Forelimb muscle (tissue), 1 donor: Measurements from ENCODE around the gene WHRN. TPM values are rescaled to one million over a fixed set of nuclear protein-coding genes. Genes with fewer than 3 reads are reported as not detected.

Experiments
- DNase-seq: peaks from one replicate; pipeline ENCODE4 v3.0.0-alpha.2; 2013; ENCODE audit warnings: low read depth
- polyA plus RNA-seq: library from polyadenylated mRNA; unstranded; fragments of 120-200 nt; gene quantifications from one replicate; pipeline ENCODE4 v1.2.1, GENCODE V29; 2013; ENCODE audit not compliant: insufficient read length

WHRN gene
- polyA plus RNA-seq, 1 donor: 2.6 TPM

- DNase-seq: no peak
These were observed 34.1 kb downstream of the WHRN start for GRCh38 chr9:114471157-114471556.

DNA sequence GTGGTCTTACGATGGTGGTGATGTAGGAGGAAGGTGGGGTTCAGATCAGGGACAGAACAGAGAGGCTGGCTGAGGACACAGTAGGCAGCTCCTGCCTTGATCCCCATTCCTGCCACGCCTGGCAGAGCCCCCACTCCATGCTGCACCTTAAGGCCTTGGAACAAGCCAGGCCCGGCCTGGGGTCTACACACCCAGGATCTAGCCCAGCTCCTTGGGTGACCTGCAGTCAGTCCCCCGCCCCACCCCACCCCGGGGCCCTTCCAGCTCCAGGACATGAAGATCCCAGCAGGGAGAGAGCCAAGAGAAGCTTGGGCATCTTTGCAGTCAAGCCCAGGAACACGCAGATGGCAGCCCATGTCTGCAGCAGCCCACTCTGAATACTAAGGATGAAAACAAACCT, 34.7 kb downstream of the WHRN start:
- no peak for DNase-seq

DNA sequence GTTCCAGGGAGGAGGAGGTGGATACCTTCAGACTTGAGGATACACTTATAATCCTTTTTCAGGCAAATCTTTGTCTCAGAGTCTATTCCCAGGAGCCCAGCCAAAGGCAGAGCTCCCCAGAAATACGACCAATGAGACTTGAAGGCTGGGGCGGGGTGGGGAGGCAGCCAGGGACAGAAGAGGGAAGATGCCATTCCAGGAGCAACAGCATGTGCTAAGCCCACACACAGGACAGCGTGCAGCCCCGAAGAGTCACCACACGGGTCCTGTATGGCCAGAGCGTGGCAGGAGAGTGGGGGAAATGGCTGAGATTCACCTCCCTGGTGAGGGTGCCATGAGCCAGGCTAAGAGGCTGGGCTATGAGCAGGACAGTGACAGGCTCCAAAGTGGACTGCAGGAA, 35.2 kb downstream of the WHRN start:
- DNase-seq: no peak

DNA sequence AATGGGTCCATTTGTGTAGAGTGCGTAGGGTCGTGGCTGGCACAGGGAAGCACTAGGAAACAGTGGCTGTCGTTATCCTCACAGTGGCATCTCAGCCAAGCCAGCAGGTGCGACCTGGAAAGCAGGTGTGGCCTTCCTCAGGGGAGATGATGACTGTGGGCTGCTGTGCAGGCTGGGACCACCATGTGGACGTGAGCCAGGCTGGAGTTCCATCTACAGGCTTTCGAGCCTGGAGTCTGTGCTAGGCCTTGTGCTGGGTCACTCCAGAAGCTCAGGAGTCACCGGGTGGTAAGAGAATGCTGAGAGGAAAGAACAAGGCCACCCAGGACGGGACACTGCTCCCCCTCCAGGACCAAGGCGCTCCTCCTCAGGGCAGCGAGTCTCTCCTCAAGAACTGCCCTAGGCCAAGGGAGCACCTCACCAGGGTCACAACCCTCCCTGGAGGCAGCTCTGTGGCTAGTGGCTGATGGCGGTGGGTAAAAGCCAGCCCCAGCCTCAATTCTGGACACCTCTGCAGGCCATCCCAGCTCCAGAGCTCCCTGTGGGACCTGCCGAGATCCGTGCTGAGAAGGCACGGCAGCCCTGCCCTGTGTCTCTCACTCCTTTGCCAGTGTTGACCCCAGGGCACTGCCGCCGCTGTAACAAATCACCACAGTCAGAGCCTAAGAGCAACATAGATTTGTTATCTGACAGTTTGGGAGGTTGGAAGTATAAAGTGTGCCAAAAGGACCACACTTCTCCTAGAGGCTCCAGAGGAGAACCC, 36.0 kb downstream of the WHRN start:
- no peak for DNase-seq

GRCh38 chr9:114467910-114468309, 37.4 kb downstream of the WHRN start:
- no peak for DNase-seq

DNA sequence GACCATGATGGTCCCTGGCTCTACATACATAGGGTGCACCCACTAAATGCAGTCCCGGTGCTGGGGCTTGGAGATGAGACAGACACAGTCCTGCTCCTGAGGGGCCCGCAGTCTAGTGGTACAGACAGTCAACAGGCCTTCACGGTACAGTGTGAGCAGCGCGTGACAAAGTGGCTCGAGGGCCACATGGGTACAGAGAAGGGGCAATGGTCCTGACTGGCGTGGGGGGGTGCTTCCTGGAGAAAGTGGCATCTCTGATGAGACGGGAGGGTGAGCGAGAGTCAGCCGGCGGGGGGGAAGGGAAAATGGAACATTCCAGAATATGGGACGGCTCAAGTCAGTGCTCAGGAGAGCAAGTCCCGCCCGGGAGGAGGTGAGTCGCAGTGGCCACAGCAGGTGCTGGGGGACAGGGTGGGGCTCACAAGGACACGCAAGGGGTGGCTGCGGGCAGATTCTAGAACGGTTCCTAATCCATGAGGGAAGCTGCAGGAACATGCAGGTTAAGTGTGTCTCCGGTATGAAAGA, 38.0 kb downstream of the WHRN start:
- DNase-seq: no peak

DNA sequence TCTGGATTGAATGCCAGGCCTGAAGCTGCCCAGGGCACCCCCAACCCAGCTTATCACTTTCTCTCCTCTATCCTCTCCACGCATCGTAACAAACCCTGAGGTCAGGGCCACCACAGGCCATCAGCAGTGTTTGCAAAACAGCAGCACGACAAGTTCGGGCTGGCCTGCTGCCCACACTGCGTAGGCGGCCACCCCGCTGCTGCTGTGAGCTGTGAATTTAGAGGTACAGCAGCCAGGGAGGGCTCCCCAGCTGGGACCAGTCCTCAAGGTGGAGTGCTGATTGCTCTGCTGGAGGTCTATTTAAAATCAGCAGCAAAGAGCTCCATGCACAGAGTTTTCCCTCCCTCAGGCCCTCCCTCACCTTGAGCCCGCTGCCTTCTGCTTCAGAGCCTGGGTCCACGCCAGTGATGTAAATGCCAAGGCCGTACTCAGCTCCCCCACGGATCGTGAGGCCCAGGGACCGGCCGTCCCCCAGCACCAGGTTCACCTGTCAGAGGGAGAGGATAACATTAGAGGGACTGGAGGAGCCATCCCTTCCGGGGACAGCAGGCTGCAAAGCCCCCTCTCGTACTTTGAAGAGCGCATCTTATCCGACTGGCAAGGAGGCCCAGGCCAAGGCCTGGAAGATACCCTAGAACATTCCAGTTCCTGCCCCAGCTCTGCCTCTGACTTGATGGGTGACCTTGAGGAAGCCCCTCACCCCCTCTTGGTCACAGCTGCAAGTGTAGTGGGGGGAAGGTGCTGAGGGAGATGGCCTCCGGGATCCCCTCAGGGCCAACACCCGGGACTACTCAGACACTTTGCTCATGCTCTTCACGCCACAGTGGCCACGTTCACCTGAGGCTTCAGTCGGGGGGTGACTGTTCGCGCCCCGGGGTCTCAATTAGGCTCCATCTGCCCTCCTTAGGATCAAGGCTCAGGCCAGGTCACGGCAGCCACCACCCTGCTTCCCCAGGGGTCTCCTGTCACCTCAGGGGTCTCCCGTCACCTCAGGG, 39.1 kb downstream of the WHRN start:
- DNase-seq: no peak

DNA sequence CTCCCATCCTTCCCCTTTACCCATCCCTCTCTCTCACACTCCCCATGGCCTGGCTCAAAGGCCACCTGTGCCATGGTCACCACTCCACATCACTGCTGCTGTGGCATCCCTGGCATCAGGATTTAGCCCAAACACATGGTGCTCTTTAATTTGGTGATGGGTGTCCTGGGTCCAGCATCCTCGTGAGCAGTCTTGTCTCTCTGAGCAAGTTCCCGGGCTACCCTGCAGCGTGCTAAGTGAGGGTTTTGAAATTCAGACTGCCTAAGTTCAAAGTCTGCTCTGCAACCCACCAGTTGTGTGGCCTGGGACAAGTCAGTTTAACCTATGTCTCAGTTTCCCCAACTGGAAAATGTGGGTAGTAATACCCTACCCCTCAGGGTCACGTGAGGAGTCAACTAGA, 39.9 kb downstream of the WHRN start:
- no peak for DNase-seq

DNA sequence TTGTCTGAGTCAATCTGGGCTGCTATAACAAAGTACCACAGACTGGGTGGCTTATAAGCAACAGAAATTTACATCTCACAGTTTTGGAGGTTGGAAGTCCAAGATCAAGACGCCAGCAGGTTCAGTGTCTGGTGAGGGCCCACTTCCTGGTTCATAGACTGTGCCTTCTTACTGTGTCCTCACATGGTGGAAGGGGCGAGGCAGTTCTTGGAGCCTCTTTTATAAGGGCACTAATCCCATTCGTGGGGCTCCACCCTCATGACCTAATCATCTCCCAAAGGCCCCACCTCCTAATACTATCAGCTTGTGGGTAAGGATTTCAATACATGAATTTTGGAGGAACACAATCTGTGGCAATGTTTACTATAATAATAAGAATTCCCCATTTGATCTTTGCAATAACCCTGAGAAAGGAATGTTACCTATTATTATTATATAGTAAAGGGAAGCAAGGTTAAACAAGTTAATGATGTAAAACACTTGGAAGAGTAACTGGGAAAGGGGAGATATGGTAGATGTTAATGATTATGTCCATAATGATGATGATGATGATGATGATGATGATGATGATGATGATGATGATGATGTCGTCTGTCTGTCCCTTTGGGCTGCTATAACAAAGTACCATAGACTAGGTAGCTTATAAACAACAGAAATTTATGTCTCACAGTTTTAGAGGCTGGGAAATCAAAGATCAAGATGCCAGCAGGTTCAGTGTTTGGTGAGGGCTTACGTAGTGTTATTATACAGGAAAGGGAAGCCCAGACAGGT, 40.8 kb downstream of the WHRN start:
- DNase-seq: no peak

DNA sequence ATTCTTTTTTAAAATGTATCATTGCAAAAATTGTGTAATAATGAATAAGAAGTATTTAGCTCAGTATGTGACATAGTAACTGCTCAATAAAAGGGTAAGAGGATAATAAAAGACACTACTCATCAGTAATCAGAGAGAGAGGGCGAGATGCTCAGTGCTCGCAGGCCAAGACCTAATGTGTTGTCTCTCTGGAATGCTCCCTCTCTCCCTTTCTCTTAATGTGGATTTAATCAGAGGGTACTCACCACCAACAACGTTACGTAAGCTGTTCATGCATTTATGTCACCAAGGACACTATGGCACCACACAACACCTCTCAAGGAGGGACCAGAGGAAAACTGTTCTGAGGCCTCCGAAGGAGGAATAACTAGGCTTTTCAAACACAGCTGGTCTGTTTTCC, 42.5 kb downstream of the WHRN start:
- no peak for DNase-seq

GRCh38 chr9:114461468-114461867, 43.8 kb downstream of the WHRN start:
- no peak for DNase-seq

DNA sequence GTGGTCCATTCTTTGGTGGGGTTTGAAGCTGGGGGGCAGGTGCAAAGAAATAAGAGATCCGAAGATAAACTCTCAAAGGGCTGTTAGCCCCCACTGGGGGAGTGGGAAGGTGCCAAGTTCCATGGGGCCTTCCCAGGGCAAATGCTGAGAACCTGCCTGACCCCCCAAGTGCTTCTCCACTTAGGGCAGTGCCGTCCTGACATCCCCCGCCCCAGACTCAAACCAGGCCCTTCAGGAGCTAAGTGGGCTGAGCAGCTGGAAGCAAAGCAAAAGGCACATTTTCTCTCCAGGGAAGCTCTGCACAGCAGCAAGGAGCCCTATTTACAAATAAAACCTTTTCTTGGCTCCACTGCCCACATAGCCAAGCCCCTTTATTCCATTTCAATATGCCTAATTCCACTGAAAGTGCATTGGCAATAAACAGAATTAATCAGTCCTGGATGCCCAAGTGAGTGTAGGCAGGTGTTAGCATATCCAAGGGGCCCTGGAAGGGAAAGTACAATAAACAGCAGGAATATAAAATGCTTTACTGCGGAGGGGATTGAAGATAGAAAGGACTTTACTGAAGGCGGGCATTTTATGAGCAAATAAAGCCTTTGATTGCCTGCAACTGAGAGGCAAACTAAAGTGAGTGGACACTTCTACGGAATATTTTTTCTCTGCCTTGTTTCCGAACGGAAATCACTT, 44.6 kb downstream of the WHRN start:
- DNase-seq: no peak

- DNase-seq: no peak
These were observed 45.8 kb downstream of the WHRN start for GRCh38 chr9:114459464-114459863.

DNA sequence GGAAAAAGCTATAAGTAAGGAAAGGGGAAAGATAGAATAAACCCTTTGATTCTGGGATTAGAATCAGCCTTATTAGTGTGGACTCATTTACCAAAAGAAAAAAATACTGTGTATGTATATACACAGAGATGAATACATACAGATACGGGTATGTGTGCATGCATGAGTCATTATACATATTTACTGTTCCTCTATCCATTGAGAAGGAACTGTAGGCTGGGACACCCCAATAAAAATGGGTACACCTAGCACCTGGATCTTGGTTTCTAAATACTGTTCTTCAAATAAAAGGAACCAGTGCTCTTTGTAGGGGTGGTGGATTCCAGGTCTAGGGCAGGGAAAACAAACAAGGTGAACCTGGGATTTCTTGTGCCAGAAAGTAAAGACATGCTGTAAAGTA, 48.3 kb downstream of the WHRN start:
- DNase-seq: no peak

DNA sequence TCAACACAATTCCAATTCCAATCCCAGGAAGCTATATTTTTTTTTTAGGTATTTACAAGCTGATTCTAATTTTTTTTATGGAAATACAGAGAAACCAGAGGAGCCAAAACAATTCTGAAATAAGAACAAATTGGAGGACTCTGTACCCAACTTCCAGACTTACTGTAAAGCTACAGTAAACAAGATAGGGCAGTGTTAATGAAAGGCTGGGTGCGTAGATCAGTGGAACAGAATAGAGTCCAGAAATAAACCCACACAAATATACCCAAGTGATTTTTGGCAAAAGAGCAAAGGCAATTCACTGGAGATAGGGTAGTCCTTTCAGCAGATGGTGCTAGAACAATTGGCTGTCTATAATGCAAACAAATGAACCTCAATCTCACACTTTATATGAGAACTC, 50.6 kb downstream of the WHRN start:
- DNase-seq: no peak

DNA sequence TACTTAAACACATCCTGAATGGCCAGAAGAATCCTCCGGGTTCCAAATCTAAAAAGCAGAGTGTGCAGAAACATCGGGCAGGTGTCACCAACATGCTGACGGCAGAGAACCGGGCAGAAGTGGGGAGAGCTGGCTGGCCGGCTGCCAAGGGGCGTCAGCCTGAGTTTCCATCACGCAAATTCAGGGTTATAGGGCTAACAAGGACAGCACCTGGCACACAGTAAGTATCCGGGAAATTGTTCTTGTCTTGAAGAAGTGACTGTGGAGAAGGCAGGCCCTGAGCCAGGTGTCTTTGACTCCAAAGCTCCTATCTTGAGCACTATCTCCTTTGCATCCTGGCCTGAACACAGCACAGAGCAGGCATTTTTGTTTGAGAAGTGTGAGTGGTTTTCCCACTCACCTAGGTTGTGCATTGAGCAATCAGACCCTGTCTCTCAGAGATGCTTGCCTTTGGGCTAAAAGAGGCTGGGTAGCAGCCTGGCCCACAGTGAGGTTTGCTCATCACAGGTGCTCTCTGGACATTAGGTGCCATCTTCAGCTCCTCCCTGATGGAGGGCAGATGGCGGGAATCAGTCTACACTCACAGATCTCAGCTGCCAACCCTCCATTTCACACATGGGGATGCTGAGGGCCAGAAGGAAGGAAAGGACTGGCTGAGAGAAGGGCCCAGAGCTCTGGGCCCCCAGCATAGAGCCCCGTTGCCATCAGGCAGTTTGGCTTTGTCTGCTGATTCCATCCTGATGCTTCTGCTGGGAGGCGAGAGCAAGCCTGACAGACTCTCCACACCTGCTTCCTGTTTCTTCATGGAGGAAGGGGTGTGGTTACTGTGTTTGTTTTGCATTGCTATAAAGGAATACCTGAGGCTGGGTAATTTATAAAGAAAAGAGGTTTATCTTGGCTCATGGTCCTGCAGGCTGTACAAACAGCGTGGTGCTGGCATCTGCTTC, 52.8 kb downstream of the WHRN start:
- no peak for DNase-seq

DNA sequence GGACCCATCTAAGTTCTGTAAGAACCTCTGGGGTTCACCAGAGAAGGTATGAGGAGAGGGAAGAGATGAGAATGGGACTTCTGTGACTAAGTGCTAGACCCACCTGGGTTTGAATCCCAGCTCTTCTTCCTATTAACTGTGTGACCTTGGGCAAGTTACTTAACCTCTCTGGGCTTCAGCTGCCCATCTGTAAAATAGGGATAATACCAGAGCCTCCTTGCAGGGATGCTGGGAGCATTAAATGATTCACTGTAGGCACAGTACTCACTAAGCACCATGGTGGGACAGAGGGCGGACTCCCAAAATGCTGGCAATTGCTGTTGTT, 53.6 kb downstream of the WHRN start:
- no peak for DNase-seq

DNA sequence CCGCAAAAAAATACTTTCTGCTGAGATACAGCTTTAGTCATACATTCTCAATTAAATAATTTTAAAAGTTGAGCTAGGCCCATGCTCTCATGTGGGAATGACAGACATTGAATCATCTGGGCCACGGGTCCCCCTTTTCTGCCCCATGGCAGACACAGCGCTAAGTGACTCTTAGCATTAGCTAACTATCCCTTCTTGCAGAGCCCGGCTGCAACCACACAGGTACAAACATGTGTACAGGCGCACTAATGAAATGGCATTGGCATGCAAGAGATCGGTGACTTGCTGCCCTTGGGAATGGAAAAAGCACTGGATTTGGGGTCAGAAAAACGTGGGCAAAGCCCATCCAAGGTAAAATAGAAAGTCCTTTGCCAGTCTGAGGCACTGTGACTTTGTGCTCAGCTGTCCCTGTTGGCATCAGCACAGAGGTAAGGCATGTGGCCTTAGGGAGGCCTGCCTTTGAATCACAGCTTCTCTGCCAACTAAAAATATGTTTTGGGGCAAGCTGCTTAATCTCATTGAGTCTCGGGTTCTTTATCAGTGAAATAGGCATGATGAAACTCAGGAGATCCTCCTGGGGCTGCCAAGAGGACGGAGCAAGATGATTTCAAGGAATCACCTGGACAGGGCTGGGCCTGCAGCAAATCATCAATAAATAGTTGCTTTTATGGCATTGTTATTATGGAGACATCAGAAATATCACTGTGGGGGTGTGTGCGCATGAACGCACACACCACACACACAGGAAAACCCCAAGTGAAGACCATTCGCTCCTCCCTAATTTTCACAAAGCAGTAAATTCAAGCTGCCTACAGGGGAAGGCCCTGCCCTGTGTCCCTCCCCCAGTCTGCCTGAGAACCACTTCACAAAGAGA, 54.2 kb downstream of the WHRN start:
- no peak for DNase-seq

GRCh38 chr9:114450181-114450580, 55.1 kb downstream of the WHRN start:
- no peak for DNase-seq
